OCI-M2 (cell line): Measurements from ENCODE around the gene ABCA12.

Source experiments
- DNase-seq: peaks from one replicate; lab custom pipeline; 2025; ENCODE audit not compliant: unreplicated experiment; lab: John Stamatoyannopoulos, UW

Gene ABCA12

DNA sequence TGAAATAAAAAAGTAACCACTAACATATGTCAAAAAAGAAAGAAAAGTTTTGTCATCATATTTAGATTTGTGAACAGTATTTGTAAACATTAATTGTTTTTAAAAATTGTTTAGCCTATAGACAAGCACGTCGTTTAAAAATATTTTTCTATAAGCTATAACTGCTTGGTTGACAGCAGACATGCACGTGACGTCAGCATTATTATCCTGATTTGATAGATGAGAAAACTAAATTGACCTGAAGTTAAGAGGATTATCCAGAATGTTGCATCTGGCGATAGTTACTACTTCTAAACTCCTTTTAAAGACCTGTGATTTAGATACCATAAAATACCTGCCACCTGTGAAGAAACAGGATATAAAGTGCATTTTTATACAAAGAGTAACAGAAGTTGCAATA, 172.0 kb downstream of the ABCA12 start:
- no peak for DNase-seq

DNA sequence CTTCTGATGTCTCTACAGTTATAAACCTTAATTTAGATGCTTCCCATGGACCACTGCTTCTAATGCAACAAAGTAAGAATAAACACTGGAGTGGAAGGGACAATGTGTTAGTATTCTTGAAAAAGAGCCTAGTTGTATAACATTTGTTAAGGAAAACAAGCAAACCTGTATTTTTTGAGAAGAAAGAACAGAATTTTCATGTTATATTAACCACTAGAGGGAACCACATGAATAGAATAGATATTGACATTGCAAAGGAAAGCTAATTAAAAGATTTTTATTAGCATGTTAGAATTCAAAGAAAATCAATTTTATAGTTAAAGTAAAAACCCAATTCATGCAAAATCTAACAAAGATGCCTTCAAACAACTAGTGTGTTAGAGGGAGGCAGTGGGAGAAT, 177.7 kb downstream of the ABCA12 start:
- DNase-seq = no peak

DNA sequence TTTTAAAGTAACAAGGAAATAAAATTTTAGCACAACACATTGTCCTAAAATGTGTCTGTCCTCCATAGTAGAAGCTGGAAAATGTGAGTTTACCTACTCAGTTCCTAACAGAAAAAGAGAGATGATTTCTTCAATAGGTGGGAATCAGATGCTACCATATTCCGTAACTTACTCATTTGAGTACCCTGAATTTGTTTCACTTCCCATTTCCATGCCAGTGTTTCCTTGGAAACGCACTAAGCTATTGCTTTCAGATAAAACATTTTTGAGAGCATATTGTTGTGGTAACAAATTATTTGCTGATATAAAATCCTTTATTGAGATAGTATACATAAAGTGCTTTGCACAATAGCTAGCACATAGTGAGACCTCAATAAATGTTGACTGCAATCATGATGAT, 191.5 kb downstream of the ABCA12 start:
- no peak for DNase-seq

GRCh38 chr2:214934006-214934405, 204.4 kb downstream of the ABCA12 start:
- no peak for DNase-seq

DNA sequence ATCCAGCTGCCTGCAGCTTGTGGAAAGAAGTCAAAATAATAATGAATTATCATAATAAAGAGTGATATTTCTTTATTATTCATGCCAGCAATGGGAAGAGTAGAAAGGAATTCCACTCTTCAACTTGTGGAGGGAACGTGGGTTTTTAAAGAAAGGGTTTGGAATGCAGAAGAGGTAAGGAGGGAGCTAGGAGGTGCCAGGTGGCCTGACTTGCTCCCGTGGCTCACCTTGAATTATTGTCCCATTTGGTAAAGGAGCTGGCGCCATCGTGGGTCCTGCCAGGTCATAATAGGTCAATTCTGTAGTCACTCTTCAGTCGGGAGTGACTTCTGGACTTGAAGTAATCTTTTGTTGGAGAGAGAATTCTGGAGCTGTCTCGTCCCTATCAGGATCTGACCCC, 233.8 kb downstream of the ABCA12 start:
- DNase-seq = no peak

DNA sequence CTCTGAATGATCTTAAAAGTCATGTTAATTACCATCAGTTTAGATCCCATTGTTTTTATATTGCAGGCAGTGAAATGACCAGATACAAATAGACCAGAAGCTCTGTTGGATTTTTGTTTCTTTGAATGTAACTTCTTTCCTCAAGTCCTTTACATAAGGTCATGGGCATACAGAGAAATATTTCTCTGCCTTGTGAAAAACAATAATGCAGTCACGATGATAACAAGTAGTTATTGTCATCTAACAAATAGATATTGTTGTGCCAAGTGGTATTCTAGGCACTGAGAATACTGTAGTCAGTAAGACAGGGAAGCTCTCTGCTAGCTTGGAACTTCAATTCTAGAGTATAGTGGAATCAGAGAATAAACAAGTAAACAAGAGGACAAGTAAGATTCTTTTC, 234.2 kb downstream of the ABCA12 start:
- DNase-seq = no peak

DNA sequence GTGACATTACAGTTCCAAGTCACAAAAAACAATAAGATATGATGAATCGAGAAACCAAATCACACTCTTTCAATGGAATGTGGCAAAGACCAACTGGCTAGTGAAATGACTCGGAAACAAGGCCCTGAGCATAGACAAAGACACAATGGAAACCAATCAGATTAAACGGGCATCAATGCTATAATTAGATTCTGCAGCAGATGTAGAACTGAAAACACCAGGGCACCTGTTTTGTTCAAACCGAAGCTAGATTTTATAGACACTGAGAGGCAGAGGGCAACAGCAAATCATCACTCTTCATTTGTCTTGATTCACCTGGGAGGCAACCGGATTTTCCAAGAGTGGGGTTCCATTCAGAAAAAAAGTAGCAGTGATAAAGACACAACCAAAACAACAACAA, 236.1 kb downstream of the ABCA12 start:
- DNase-seq = no peak

GRCh38 chr2:214899751-214900150, 238.7 kb downstream of the ABCA12 start:
- no peak for DNase-seq

GRCh38 chr2:214896274-214896673, 242.2 kb downstream of the ABCA12 start:
- no peak for DNase-seq

DNA sequence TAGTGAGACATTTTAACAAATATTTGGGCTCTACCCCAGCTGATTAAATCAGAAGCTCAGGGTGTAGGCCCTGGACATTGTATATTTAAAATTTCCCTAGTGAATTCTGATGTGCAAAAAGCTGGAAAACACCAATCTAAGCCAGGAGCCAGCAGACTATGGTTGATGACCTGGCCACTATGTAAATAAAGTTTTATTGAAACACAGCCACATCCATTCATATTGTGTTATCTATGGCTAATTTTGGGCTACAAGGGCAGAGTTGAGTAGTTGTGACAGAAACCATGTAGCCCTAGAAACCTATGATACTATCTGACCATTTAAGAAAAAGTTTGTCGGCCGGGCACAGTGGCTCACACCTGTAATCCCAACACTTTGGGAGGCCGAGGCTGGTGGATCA, 243.0 kb downstream of the ABCA12 start:
- DNase-seq = no peak

DNA sequence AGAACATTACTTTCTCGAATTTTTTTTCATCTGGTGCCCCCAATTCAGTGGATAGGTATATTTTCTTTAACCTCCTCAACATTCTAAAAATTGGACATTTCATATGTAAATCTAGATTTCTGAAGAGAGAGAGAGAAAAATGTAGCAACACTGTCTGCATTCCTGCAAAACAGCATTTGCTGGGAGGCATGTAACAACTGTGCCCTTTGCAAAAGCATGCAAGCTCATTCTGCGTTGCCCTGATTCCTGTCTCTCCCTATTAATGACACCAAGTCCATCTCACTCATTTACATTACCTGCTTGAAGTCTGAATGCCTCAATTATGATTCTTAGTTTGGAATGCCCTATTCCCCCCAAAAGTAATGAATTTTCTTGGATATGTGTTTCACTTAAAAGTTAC, 249.1 kb downstream of the ABCA12 start:
- DNase-seq = no peak

DNA sequence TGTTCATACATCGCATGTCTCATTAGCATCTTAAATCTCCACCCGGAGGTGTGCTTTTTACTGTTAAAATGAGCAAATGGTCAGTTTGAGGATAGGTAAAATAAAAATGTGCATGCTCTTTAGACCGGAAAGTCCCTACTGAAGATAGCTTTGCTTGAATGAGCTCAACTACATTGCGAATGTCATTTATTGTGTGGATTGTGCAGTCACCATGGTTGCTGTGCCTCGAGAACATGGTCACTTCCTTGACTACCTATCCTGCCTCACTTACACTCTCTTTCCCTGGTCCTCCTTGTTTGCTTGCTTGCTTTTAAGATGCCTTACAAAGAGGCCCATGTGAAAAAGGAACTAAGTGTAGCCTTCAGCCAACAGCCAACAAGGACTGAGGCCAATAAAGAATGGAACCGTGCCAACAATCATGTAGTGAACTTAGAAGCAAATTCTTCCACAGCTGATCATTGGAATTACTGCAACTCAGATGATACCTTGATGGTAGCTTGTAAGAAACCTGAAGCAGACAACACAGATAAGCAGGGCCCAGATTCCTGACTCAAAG, 256.7 kb downstream of the ABCA12 start:
- no peak for DNase-seq
